Trophoblast cell (in vitro differentiated cells and primary cell): Measurements from ENCODE around the gene TSHR.

Experiments
- DNase-seq, 2 donors: peaks; one replicate each; pipeline ENCODE4 v3.0.0-alpha.2; 2016
- H2AFZ ChIP-seq: 2 replicates; pipeline ENCODE4 v1.6.1; 2013; ENCODE audit warnings: low read length, moderate library complexity, mild to moderate bottlenecking; ENCODE audit not compliant: insufficient read depth, poor library complexity
- H2AK5ac ChIP-seq: 2 replicates; pipeline ENCODE4 v1.6.1; 2013; ENCODE audit warnings: mild to moderate bottlenecking, low read length
- H2BK120ac ChIP-seq: 2 replicates; pipeline ENCODE4 v1.6.1; 2013; ENCODE audit warnings: low read length, mild to moderate bottlenecking, moderate library complexity; ENCODE audit not compliant: insufficient read depth, poor library complexity
- H2BK12ac ChIP-seq: 2 replicates; pipeline ENCODE4 v1.6.1; 2013; ENCODE audit warnings: mild to moderate bottlenecking, low read length, moderate library complexity
- H2BK5ac ChIP-seq: 2 replicates; pipeline ENCODE4 v1.6.1; 2013; ENCODE audit warnings: low read length, low read depth, moderate library complexity, mild to moderate bottlenecking; ENCODE audit not compliant: poor library complexity
- H3K14ac ChIP-seq: 2 replicates; pipeline ENCODE4 v1.6.1; 2013; ENCODE audit warnings: mild to moderate bottlenecking, low read length
- H3K18ac ChIP-seq: 2 replicates; pipeline ENCODE4 v1.6.1; 2013; ENCODE audit warnings: mild to moderate bottlenecking, low read length
- H3K23ac ChIP-seq: 2 replicates; pipeline ENCODE4 v1.6.1; 2013; ENCODE audit warnings: low read length
- H3K27ac ChIP-seq: 2 replicates; pipeline ENCODE4 v1.5.1; 2013; ENCODE audit warnings: low read depth, mild to moderate bottlenecking, inconsistent platforms, low read length, moderate library complexity
- H3K27me3 ChIP-seq: 2 replicates; pipeline ENCODE4 v1.6.1; 2013; ENCODE audit warnings: inconsistent platforms, mild to moderate bottlenecking, low read length, moderate library complexity; ENCODE audit not compliant: insufficient read depth
- H3K36me3 ChIP-seq, 2 experiments: 1 replicate in 1 of 2; 2 replicates in 1 of 2; pipeline ENCODE4 v1.6.1; 2013; ENCODE audit warnings: low read length in 2 of 2, mild to moderate bottlenecking in 2 of 2, moderate library complexity in 1 of 2; ENCODE audit not compliant: insufficient read depth in 2 of 2, control insufficient read depth in 1 of 2
- H3K4ac ChIP-seq: 2 replicates; pipeline ENCODE4 v1.6.1; 2013; ENCODE audit warnings: low read depth, mild to moderate bottlenecking, low read length, moderate library complexity
- H3K4me1 ChIP-seq, 2 experiments: 1 replicate in 1 of 2; 2 replicates in 1 of 2; pipeline ENCODE4 v1.6.1; 2013; ENCODE audit warnings: low read length in 2 of 2, mild to moderate bottlenecking in 2 of 2, moderate library complexity in 1 of 2; ENCODE audit not compliant: insufficient read depth in 2 of 2, control insufficient read depth in 1 of 2
- H3K4me2 ChIP-seq: 2 replicates; pipeline ENCODE4 v1.6.1; 2013; ENCODE audit warnings: inconsistent platforms, mild to moderate bottlenecking, low read length, moderate library complexity
- H3K4me3 ChIP-seq: 2 replicates; pipeline ENCODE4 v1.5.1; 2013; ENCODE audit warnings: mild to moderate bottlenecking, low read depth, low read length, inconsistent platforms
- H3K79me1 ChIP-seq: one replicate; pipeline ENCODE4 v1.6.1; 2013; ENCODE audit warnings: low read length
- H3K79me2 ChIP-seq: 2 replicates; pipeline ENCODE4 v1.6.1; 2013; ENCODE audit warnings: low read length, mild to moderate bottlenecking; ENCODE audit not compliant: control insufficient read depth, insufficient read depth, poor library complexity
- H3K9ac ChIP-seq: 2 replicates; pipeline ENCODE4 v1.6.1; 2013; ENCODE audit warnings: mild to moderate bottlenecking, low read length
- H3K9me3 ChIP-seq: 2 replicates; pipeline ENCODE4 v1.6.1; 2013; ENCODE audit warnings: low read depth, mild to moderate bottlenecking, control low read depth, inconsistent platforms, low read length; ENCODE audit not compliant: insufficient read depth
- H4K12ac ChIP-seq: 2 replicates; pipeline ENCODE4 v1.6.1; 2013; ENCODE audit warnings: low read depth, mild to moderate bottlenecking, low read length, moderate library complexity
- H4K8ac ChIP-seq: 2 replicates; pipeline ENCODE4 v1.6.1; 2013; ENCODE audit warnings: low read depth, mild to moderate bottlenecking, low read length, moderate library complexity
- H4K91ac ChIP-seq: one replicate; pipeline ENCODE4 v1.6.1; 2013; ENCODE audit warnings: low read depth, mild to moderate bottlenecking, low read length, moderate library complexity
- WGBS: extraction: QIAGEN DNeasy Blood & Tissue Kit; methylation state at CpG from one replicate; pipeline ENCODE4 v1.1.7; 2013; ENCODE audit warnings: missing lambda C conversion rate; ENCODE audit not compliant: insufficient read length, insufficient coverage; ENCODE audit errors: extremely low coverage; 5-methylcytosine and 5-hydroxymethylcytosine counted together

TSHR gene

GRCh38 chr14:81165188-81165587, 209.8 kb downstream of the TSHR start:
- Histone ChIP-seq H2BK120ac (no peak overlapping the region), H3K36me3 (no peaks in the 10 kb centered on the region), H3K4me3 (no peak overlapping the region), H4K91ac (no peak overlapping the region), H4K12ac (no peak overlapping the region), H3K9me3 (no peaks in the 10 kb centered on the region), H2AK5ac (no peak overlapping the region), H3K14ac (no peak overlapping the region), H3K23ac (no peak overlapping the region), H3K27me3 (no peaks in the 10 kb centered on the region), H3K27ac (no peak overlapping the region), H2BK12ac (no peak overlapping the region), H4K8ac (no peak overlapping the region), H3K9ac (no peak overlapping the region), H3K18ac (no peak overlapping the region), H2BK5ac (no peak overlapping the region), H2AFZ (no peak overlapping the region), H3K79me2 (peaks cover 3% of the 10 kb centered on the region), H3K4me2 (no peak overlapping the region), H3K4ac (no peak overlapping the region), H3K4me1 (peaks cover 3 to 6% of the 10 kb centered on the region in 2 experiments), H3K79me1 (peaks cover 4% of the 10 kb centered on the region)
- no peak for DNase-seq
- no CpG with 5 or more reads among the region's 4 CpGs for WGBS

- Histone ChIP-seq H3K4me2 (no peak overlapping the region), H3K23ac (no peak overlapping the region), H4K8ac (no peak overlapping the region), H3K4me1 (peaks cover 3 to 6% of the 10 kb centered on the region in 2 experiments), H4K12ac (no peak overlapping the region), H2AK5ac (no peak overlapping the region), H3K27ac (no peak overlapping the region), H3K14ac (no peak overlapping the region), H3K18ac (no peak overlapping the region), H3K4ac (no peak overlapping the region), H3K79me1 (peaks cover 6% of the 10 kb centered on the region), H4K91ac (no peak overlapping the region), H2BK120ac (no peak overlapping the region), H2BK5ac (no peak overlapping the region), H3K9me3 (no peaks in the 10 kb centered on the region), H3K36me3 (no peaks in the 10 kb centered on the region), H3K27me3 (no peaks in the 10 kb centered on the region), H2BK12ac (no peak overlapping the region), H2AFZ (no peak overlapping the region), H3K79me2 (peaks cover 4% of the 10 kb centered on the region), H3K9ac (no peak overlapping the region), H3K4me3 (no peak overlapping the region)
- no CpG with 5 or more reads among the region's 2 CpGs for WGBS
- DNase-seq, result no peak
These were observed 210.7 kb downstream of the TSHR start for GRCh38 chr14:81166121-81166520.

GRCh38 chr14:81169267-81169666, 213.8 kb downstream of the TSHR start:
- Histone ChIP-seq H2BK5ac (no peak overlapping the region), H3K36me3 (no peaks in the 10 kb centered on the region), H3K79me2 (peaks cover 4% of the 10 kb centered on the region), H4K8ac (no peak overlapping the region), H2AFZ (no peak overlapping the region), H3K4me3 (no peak overlapping the region), H2AK5ac (no peak overlapping the region), H2BK12ac (no peak overlapping the region), H3K18ac (no peak overlapping the region), H3K27me3 (no peaks in the 10 kb centered on the region), H3K9me3 (no peaks in the 10 kb centered on the region), H3K27ac (no peak overlapping the region), H3K79me1 (peaks cover 6% of the 10 kb centered on the region), H3K9ac (no peak overlapping the region), H3K4me1 (peaks cover 6 to 7% of the 10 kb centered on the region in 2 experiments), H3K4me2 (no peak overlapping the region), H3K14ac (no peak overlapping the region), H4K12ac (no peak overlapping the region), H3K4ac (no peak overlapping the region), H3K23ac (no peak overlapping the region), H4K91ac (no peak overlapping the region), H2BK120ac (no peak overlapping the region)
- WGBS, result no CpG with 5 or more reads among the region's 4 CpGs
- no peak for DNase-seq

GRCh38 chr14:81169711-81170103, 214.3 kb downstream of the TSHR start:
- Histone ChIP-seq H4K12ac (peak overlapping the region; percentile 82), H2BK5ac (no peak overlapping the region), H3K9ac (peak overlapping the region; percentile 64), H4K91ac (peak overlapping the region; percentile 67), H2BK120ac (no peak overlapping the region), H3K14ac (peak overlapping the region; percentile 72), H2BK12ac (no peak overlapping the region), H3K18ac (peak overlapping the region; percentile 80), H3K4me3 (peak overlapping the region; percentile 73), H3K4me2 (peak overlapping the region; percentile 67), H2AK5ac (no peak overlapping the region), H4K8ac (peak overlapping the region; percentile 96), H3K79me1 (peaks cover 6% of the 10 kb centered on the region), H3K27me3 (no peaks in the 10 kb centered on the region), H3K4me1 (peaks cover 6 to 7% of the 10 kb centered on the region in 2 experiments), H3K36me3 (no peaks in the 10 kb centered on the region), H3K9me3 (no peaks in the 10 kb centered on the region), H3K4ac (no peak overlapping the region), H3K23ac (no peak overlapping the region), H3K79me2 (peaks cover 4% of the 10 kb centered on the region), H3K27ac (no peak overlapping the region), H2AFZ (peak overlapping the region; percentile 83)
- no peak for DNase-seq
- WGBS, result no CpG with 5 or more reads among the region's 10 CpGs
